ENCODE data around the gene FAM43A. TPM values are rescaled to one million over a fixed set of nuclear protein-coding genes. Genes with fewer than 3 reads are reported as not detected.

Gene FAM43A
- total RNA-seq, 2 experiments from 2014 or later: 3.8 to 4.1 TPM

DNA sequence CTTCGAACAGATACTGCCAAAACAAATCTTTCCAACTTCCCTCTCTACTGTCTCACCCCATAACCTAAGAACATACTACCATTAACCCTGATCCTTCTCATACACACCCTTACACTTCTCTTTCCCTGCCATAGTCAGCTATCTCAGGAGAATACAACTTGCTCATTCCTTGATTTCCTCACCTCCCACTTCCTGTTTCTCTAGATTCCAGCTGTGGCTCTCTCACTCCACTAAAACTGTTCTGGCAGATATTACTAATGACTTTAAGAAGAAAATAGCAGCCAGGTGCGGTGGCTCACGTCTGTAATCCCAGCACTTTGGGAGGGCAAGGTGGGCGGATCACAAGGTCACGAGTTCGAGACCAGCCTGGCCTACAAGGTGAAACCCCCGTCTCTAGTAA lies 18.3 kb upstream of the FAM43A start:
- no peak overlapping the region for H3K27ac Mint-ChIP-seq
- no peaks in the 10 kb centered on the region for H3K9me3 Mint-ChIP-seq
- H3K4me1 Mint-ChIP-seq: peaks cover 17% of the 10 kb centered on the region
- no peaks in the 10 kb centered on the region for H3K27me3 Mint-ChIP-seq
- H3K4me3 Mint-ChIP-seq: no peak overlapping the region
- H3K36me3 Mint-ChIP-seq: peaks cover 33% of the 10 kb centered on the region
- DNase-seq: no peak

DNA sequence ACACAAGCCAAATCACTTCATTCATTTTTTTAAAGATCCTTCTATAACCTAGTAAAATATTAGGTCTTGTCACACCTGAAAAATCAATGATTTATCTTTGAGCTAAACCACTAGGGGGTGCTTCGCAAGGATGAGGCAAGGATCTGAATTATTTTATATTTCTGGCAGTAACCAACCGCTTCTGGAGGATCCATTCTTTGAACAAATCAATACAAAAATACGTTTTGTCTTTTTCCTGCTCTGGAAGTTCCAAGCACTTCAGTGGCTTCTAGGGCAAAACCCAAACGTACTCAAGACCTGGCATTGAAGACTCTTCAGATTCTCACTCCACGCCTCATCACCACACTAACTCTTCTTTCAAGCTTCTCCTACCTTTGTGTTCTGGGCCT lies 14.2 kb upstream of the FAM43A start:
- peak overlapping the region; percentile 96 for H3K4me3 Mint-ChIP-seq
- no peaks in the 10 kb centered on the region for H3K27me3 Mint-ChIP-seq
- no peak for DNase-seq
- H3K36me3 Mint-ChIP-seq: peaks cover 13% of the 10 kb centered on the region
- no peaks in the 10 kb centered on the region for H3K9me3 Mint-ChIP-seq
- peak overlapping the region; percentile 96 for H3K27ac Mint-ChIP-seq
- peaks cover 41% of the 10 kb centered on the region for H3K4me1 Mint-ChIP-seq

DNA sequence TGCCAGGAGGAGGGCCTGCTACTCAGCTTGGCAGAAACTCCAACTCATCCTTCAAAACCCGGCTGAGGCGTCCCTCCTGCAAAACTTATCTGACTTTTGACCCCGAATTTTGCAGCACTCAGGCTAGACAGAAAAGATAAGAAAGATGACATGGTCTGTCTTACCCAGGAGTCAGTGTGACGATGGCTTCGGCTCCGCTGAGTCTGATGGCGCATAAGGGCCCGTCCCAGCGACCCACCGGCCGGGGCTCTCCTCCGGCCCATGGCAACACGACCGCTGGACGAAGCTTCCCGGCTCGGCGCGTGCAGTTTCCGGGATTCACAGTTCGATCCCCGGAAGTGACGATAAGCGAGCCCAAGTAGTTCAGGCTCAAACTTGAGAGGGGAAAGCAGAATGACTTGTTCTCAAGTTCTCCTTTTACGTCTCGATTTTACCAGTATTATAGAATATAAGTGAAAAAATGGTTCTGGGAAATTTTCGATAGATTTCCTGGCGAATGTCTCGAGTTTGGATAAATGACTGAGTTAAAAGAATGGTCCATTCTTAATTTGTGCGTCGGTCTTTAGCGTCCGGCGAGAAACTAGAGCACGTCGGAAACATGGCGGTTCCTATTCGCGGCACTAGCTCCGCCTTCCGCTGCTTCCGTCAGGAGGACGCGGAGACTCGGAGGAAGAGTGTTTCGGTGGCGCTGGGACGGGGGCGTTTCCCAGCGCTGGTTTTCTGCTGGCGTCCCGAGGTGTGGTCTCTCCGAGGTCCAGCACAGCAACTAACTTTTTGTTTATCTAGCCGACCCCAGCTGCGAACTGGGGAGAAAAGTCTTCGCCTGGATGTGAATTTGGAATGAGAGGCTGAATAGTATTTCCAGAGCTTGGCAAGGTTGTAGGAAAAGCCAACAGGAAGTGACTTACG lies 13.5 kb upstream of the FAM43A start, which contains the start of gene LSG1:
LSG1 (minus strand) TSS at position 292 of the 909 bp plus-strand sequence; CDS start at position 263, 29 bp downstream.
- no peaks in the 10 kb centered on the region for H3K27me3 Mint-ChIP-seq
- H3K9me3 Mint-ChIP-seq: no peaks in the 10 kb centered on the region
- H3K27ac Mint-ChIP-seq: peak within 1 kb of the TSS; percentile 96
- peaks cover 44% of the 10 kb centered on the region for H3K4me1 Mint-ChIP-seq
- H3K36me3 Mint-ChIP-seq: peaks cover 11% of the 10 kb centered on the region
- DNase-seq: peak; percentile 88
- H3K4me3 Mint-ChIP-seq: peak within 1 kb of the TSS; percentile 96

DNA sequence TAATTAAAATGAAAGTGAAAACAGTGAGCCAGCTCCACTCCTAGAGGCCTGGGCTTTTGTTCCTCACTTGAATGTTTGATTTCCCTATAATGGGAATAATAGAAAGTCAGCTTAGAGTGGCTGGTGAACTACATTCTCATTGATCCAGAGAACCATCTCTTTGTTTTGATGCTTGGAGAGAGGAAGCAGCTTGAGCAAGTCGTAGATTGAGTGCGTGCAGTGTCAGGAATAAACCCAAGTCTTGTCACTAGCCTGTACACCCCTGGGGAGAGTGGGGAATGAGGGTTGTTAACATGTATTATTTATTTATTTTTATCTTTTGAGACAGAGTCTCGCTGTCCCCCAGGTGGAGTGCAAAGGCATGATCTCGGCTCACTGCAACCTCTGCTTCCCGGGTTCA lies 12.8 kb upstream of the FAM43A start:
- Mint-ChIP-seq H3K4me1 (peaks cover 44% of the 10 kb centered on the region), H3K27ac (peak overlapping the region; percentile 96)

DNA sequence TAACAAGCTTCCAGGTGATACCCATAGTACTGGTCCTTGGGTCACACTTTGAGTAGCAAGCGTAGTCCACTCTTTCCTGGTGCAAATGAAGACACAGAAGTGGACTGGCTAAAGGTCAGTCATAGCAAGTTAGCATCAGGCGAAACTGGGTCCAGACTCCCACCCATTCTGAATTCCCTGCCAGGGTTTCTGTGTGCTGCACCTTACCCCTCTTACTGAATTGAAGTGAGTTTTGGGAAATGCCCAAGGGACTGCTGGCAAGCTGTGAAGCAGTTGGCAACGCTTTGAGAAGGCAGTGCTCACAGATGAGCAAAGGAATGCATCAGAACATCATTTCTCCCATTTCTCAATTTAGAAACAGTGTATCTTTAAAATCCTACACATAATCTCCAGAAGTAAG lies 11.9 kb upstream of the FAM43A start:
- peaks cover 44% of the 10 kb centered on the region for H3K4me1 Mint-ChIP-seq
- H3K4me3 Mint-ChIP-seq: no peak overlapping the region
- no peak for DNase-seq
- no peaks in the 10 kb centered on the region for H3K27me3 Mint-ChIP-seq
- H3K36me3 Mint-ChIP-seq: peaks cover 4% of the 10 kb centered on the region
- no peaks in the 10 kb centered on the region for H3K9me3 Mint-ChIP-seq
- no peak overlapping the region for H3K27ac Mint-ChIP-seq

More for the DNA sequence above, 12.8 kb upstream of the FAM43A start:
- Mint-ChIP-seq H3K36me3 (peaks cover 8% of the 10 kb centered on the region), H3K4me3 (peak overlapping the region; percentile 96), H3K9me3 (no peaks in the 10 kb centered on the region), H3K27me3 (no peaks in the 10 kb centered on the region)
- DNase-seq: no peak

DNA sequence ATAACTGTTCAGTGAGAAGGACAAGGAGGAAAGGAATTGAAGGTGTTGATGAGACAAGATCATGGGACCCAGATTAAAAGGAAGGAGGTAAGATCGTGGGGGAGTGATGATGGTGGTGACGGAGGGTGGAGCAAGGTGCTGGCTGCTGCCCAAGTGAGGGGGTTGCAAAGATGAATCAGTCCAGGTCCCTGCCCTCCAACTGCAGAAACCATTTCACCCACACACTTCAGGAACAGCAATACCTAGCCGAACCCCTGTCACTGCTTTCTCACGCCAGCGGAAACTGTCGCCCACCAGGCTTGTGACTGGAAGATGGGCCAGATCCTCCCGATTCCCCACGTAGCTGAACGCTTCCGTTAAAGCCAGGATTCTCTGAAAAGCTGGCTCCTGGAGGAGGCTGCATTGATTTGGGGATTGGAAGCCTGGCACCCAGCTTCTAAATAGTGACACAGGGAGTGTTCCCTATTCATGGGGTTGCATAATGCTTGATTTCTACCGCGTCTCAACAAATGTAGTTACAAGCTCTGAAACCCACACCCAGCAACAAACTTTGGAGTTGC lies 10.5 kb upstream of the FAM43A start:
- Mint-ChIP-seq H3K9me3 (no peaks in the 10 kb centered on the region), H3K36me3 (no peaks in the 10 kb centered on the region), H3K4me1 (peaks cover 39% of the 10 kb centered on the region), H3K27ac (peak overlapping the region; percentile 74), H3K27me3 (no peaks in the 10 kb centered on the region), H3K4me3 (peak overlapping the region; percentile 43)
- DNase-seq: peak; percentile 76

DNA sequence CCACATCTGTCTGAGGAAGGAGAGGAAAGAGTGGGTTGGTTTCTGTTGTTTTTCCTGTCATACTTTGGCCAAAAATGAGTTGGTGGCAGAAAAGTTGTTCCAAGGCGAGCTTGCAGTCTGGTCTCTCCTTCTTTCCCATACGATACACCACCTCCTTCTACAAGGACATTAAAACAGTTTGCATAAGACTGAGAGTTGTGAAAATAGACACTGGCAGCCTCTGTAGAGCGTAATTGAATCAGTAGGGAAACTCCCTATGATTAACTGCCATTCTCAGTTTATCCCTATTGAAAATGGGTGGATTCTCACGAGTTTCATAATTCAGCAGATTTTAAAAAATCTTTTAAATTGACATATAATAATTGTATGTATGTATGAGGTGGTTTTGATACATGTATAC lies 10.0 kb upstream of the FAM43A start:
- Mint-ChIP-seq H3K9me3 (no peaks in the 10 kb centered on the region), H3K4me1 (peaks cover 35% of the 10 kb centered on the region), H3K27me3 (no peaks in the 10 kb centered on the region), H3K4me3 (peak overlapping the region; percentile 37), H3K27ac (peak overlapping the region; percentile 74), H3K36me3 (no peaks in the 10 kb centered on the region)
- DNase-seq: no peak

DNA sequence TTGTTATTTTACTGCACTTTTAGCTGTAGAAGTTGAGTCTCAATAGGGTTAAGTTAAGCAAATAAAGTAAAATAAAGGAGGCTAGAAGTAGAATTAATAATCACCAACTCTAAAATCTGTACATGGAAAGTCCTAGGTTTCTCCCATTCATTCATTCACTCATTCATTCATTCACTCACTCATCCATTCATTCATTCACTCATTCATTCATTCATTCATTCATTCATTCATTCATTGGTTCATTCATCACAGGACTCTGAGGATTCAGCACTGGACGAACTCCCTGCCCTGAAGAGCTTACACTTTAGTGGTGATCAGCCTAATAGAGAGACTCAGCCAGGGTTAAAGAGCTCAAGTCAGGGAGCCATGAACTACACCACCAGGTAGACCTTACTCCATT lies 9.2 kb upstream of the FAM43A start:
- H3K36me3 Mint-ChIP-seq: no peaks in the 10 kb centered on the region
- no peaks in the 10 kb centered on the region for H3K27me3 Mint-ChIP-seq
- no peak for DNase-seq
- peak overlapping the region; percentile 32 for H3K27ac Mint-ChIP-seq
- H3K4me1 Mint-ChIP-seq: peaks cover 35% of the 10 kb centered on the region
- H3K4me3 Mint-ChIP-seq: no peak overlapping the region
- no peaks in the 10 kb centered on the region for H3K9me3 Mint-ChIP-seq

DNA sequence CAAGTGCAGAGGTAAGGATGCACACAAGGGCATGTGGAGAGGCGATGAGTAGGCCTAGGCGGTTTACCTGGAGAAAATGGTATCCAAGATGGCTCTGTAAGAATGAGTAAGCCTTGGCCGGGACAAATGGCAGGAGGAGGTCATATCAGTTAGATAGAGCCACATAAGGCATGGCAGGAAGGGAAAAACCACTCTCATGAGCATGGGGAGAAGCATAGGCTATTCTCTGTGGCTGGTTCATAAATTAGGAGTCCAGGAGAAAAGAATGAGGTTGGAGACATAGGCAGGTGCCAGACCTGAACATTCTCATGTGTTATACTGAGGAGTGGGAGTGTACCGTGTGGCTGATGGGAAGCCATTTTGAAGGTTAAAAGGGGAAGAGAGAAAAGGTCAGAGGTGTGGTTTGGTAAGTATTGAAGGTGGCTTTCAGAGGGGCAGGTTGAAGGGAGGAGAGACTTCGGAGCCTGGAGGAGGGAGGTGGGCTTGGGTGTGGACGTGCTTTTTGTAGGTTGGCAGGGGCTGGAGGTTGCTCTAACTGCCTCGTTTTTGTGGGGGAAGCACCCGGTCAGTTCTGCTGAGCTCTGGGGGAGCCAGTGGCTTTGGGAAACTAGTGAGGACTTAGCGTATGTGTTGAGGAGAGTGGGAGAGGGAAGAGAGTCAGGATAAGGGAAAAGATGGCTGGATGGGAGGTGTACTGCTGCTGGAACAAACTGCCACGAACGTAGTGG lies 4.6 kb upstream of the FAM43A start:
- no peaks in the 10 kb centered on the region for H3K9me3 Mint-ChIP-seq
- H3K4me3 Mint-ChIP-seq: no peak overlapping the region
- H3K27ac Mint-ChIP-seq: no peak overlapping the region
- H3K36me3 Mint-ChIP-seq: no peaks in the 10 kb centered on the region
- H3K4me1 Mint-ChIP-seq: peaks cover 42% of the 10 kb centered on the region
- H3K27me3 Mint-ChIP-seq: peaks cover 11% of the 10 kb centered on the region
- no peak for DNase-seq

DNA sequence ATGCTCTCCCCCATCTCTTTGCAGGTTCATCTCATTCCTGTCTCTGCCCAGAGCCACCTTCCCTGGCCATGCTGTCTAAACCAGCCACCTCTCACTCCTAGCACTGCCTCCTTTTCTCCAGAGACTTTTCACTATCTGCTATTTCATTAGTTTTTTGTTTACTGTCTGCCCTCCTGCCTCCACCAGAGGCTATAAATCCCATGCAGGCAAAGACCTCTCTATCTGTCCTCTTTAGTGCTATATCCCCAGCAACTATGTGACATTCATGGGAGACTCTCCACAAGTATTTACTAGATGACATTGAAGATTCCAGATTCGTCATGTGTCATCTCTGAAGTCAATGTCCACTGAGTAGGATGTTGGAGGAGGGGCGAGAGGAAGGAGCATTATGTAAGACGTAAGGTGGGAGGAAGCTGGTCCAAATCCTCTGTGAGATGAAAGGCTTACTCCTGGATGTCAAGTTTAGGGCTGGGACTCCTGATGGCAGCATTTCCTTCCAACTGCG lies 3.4 kb upstream of the FAM43A start:
- Mint-ChIP-seq H3K27me3 (peaks cover 17% of the 10 kb centered on the region), H3K36me3 (no peaks in the 10 kb centered on the region), H3K4me3 (no peak overlapping the region), H3K9me3 (no peaks in the 10 kb centered on the region), H3K4me1 (peaks cover 39% of the 10 kb centered on the region), H3K27ac (no peak overlapping the region)
- DNase-seq: no peak

DNA sequence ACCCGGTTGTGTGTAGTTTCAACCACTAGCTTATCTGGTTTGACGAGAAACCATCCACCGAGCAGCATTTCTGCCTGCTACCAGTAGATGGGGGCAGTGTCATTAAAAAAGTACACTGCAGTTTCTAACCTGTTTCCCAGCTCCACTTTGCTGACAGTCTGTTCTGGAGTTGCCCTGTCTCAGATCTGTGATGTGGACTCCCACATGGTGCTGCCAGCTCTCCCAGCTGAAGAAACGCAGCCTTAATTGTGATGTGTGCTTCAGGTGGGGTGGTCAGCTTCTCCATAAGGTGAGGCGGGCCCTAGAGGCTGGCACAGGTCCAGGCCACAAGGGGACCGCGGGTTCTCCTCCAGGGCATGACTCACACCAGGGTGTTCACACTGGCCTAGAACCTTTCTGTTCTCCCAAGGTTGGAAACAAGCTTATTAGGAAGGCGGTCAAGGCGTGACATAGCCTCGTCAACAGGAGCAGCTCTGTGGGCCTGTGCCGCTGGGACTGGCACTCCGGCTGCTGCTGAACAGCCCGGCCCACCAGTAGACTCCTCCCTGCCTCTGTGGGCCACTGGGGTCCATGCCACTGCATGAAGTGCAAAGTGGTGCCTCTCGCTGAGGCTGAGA lies 2.9 kb upstream of the FAM43A start:
- Mint-ChIP-seq H3K36me3 (no peaks in the 10 kb centered on the region), H3K4me1 (peaks cover 41% of the 10 kb centered on the region), H3K9me3 (no peaks in the 10 kb centered on the region)

DNA sequence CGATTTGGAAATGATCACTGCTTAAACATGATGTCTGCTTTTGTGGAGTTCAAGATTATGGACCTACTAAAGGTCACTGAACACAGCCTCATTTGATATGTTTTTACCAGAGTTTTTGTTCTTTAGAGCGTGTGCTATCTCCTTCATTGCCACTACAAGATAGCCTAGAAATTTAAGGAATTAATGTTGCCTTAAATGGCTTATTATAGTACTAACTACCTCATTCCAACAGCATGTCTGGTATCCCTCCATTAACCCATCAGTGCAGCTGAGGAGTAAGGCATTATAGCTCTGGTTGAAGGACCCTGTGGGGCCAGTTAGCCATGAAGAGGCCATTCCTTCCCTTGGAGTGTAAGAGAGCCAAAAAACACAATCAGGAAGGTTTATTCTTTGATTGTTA lies 2.3 kb upstream of the FAM43A start:
- H3K4me3 Mint-ChIP-seq: no peak overlapping the region
- no peaks in the 10 kb centered on the region for H3K9me3 Mint-ChIP-seq
- no peak for DNase-seq
- peaks cover 41% of the 10 kb centered on the region for H3K4me1 Mint-ChIP-seq
- H3K27ac Mint-ChIP-seq: no peak overlapping the region
- H3K36me3 Mint-ChIP-seq: no peaks in the 10 kb centered on the region
- peaks cover 20% of the 10 kb centered on the region for H3K27me3 Mint-ChIP-seq

More for the DNA sequence above, 2.9 kb upstream of the FAM43A start:
- DNase-seq: peak; percentile 61
- no peak overlapping the region for H3K4me3 Mint-ChIP-seq
- H3K27ac Mint-ChIP-seq: no peak overlapping the region
- H3K27me3 Mint-ChIP-seq: peaks cover 20% of the 10 kb centered on the region

DNA sequence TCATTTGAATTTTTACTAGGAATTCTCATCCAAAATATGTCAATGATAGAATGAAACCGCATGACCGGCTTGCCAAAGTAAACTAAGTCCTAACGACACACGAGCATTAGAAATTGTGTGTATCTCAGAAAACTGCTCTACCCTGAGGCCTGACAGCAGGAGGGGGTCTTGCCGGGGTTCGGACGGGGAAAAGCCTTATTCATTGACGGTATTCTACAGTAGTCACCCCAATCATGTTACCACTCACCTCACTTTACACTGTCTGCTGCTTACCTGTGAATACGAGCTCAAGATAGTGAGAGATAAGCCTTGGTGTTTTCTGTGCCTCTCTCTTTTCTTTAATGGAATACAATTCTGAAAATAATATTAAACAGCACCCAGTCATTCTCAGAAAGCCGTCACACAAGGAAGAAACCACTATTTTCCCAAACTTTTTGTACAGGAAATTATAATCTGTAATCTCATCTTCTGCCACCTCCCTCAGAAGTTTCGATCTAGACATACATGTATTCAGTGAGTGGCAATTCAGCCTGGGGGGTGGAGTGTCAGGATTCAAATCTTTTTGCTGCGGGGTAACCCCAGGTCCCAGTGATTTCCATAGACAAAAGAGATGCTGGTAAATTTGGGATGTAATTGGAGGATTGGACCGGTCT lies 492 bp upstream of the FAM43A start:
- Mint-ChIP-seq H3K4me1 (peaks cover 57% of the 10 kb centered on the region), H3K4me3 (peak overlapping the region; percentile 78), H3K27me3 (peaks cover 25% of the 10 kb centered on the region), H3K27ac (peak overlapping the region; percentile 62), H3K9me3 (no peaks in the 10 kb centered on the region), H3K36me3 (no peaks in the 10 kb centered on the region)
- no peak for DNase-seq

DNA sequence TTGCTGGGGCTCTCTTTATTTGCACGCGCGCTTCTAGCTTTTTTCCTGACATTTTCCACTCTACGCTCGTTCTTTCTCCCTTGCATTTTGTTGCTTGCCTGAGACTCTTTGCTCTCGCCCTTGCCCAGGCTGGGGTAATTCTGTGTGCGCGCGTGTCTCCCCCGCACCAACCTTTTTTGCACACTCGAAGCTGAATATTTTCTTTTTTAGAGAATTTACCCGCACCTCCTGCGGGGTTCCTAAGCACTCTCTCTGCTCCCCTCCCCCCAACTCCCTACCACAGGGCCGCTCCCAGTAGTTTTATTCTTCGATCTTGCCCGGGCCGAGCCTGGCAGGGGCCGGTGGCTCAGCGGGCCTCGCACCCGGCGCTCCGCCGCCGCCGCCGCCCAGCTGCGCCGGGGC lies 732 bp downstream of the FAM43A start:
- Mint-ChIP-seq H3K9me3 (no peaks in the 10 kb centered on the region), H3K27ac (no peak overlapping the region), H3K4me1 (peaks cover 57% of the 10 kb centered on the region), H3K4me3 (peak overlapping the region; percentile 78), H3K27me3 (peaks cover 30% of the 10 kb centered on the region), H3K36me3 (no peaks in the 10 kb centered on the region)
- DNase-seq: no peak
